IMR-90 (cell line): ENCODE results near the gene CTDP1. TPM values are rescaled to one million over a fixed set of nuclear protein-coding genes. Genes with fewer than 3 reads are reported as not detected.
A peak's percentile ranks its signal among the peaks of the same experiment; 100 is the strongest.

Experiments used
- ATAC-seq: fragments of 200-7000 bp; cut with Tn5 transposase; 2 replicates; pipeline ENCODE4 v1.9.1; 2020; ENCODE audit warnings: low read depth, mild to moderate bottlenecking, moderate library complexity
- BruUV-seq: library from RNA; stranded (reverse); fragments of 400-500 nt; replicated peaks from 2 replicates; lab custom pipeline; 2021; lab: Mats Ljungman, UMichigan
- CTCF ChIA-PET: fragments of 300-600 bp; formaldehyde crosslinking; extraction: SDS; loops from one replicate; lab custom pipeline; 2021; ENCODE audit warnings: antibody characterized with exemption; lab: Yijun Ruan, JAX
- POLR2A ChIA-PET: fragments of 300-600 bp; sonication (Branson Sonifier 250); formaldehyde crosslinking; loops from one replicate; lab custom pipeline; 2022; ENCODE audit warnings: antibody characterized with exemption; ENCODE audit not compliant: unreplicated experiment; lab: Charles Lee
- DNase-seq: peaks from one replicate; pipeline ENCODE4 v3.0.0; 2013
- H2AFZ ChIP-seq: replicated peaks from 2 replicates; pipeline ENCODE3; 2013; ENCODE audit warnings: low read length, mild to moderate bottlenecking; ENCODE audit not compliant: poor library complexity
- H2AK5ac ChIP-seq: 2 replicates; pipeline ENCODE4 v1.6.1; 2013; ENCODE audit warnings: low read depth, low read length, inconsistent platforms
- H2AK9ac ChIP-seq: replicated peaks from 2 replicates; pipeline ENCODE3; 2013; ENCODE audit warnings: mild to moderate bottlenecking, low read depth, low read length, moderate library complexity; ENCODE audit not compliant: poor library complexity
- H2BK120ac ChIP-seq: 2 replicates; pipeline ENCODE4 v1.6.1; 2013; ENCODE audit warnings: low read depth, low read length, inconsistent platforms
- H2BK15ac ChIP-seq: 3 replicates; pipeline ENCODE4 v1.6.1; 2013; ENCODE audit warnings: low read depth, low read length, inconsistent platforms
- H2BK20ac ChIP-seq: 2 replicates; pipeline ENCODE4 v1.6.1; 2013; ENCODE audit warnings: low read depth, mild to moderate bottlenecking, inconsistent platforms, low read length, moderate library complexity
- H2BK5ac ChIP-seq: 2 replicates; pipeline ENCODE4 v1.6.1; 2013; ENCODE audit warnings: mild to moderate bottlenecking, low read depth, low read length, inconsistent platforms; ENCODE audit not compliant: poor library complexity, severe bottlenecking
- H3K14ac ChIP-seq: replicated peaks from 2 replicates; pipeline ENCODE4 v1.6.1; 2013; ENCODE audit warnings: low read depth, low read length, inconsistent platforms
- H3K18ac ChIP-seq: 2 replicates; pipeline ENCODE4 v1.6.1; 2013; ENCODE audit warnings: low read depth, low read length, control low read depth
- H3K23ac ChIP-seq: 2 replicates; pipeline ENCODE4 v1.6.1; 2013; ENCODE audit warnings: low read depth, low read length, inconsistent platforms
- H3K27ac ChIP-seq: 2 replicates; pipeline ENCODE4 v1.5.1; 2013; ENCODE audit warnings: mild to moderate bottlenecking, control low read depth, low read length; ENCODE audit not compliant: insufficient read depth
- H3K27me3 ChIP-seq: 2 replicates; pipeline ENCODE4 v1.6.1; 2013; ENCODE audit warnings: low read length; ENCODE audit not compliant: control insufficient read depth, insufficient read depth
- H3K36me3 ChIP-seq: 2 replicates; pipeline ENCODE4 v1.6.1; 2013; ENCODE audit warnings: low read length, mixed read lengths; ENCODE audit not compliant: control insufficient read depth, insufficient read depth
- H3K4ac ChIP-seq: 2 replicates; pipeline ENCODE4 v1.6.1; 2013; ENCODE audit warnings: low read depth, low read length, inconsistent platforms
- H3K4me1 ChIP-seq: 2 replicates; pipeline ENCODE4 v1.6.1; 2013; ENCODE audit warnings: low read length, mixed read lengths; ENCODE audit not compliant: control insufficient read depth, insufficient read depth
- H3K4me2 ChIP-seq: 2 replicates; pipeline ENCODE4 v1.6.1; 2013; ENCODE audit warnings: low read depth, mild to moderate bottlenecking, control low read depth, low read length, moderate library complexity
- H3K4me3 ChIP-seq: 2 replicates; pipeline ENCODE4 v1.5.1; 2013; ENCODE audit warnings: low read depth, mild to moderate bottlenecking, control low read depth, low read length, moderate library complexity; ENCODE audit not compliant: insufficient read depth
- H3K56ac ChIP-seq: 2 replicates; pipeline ENCODE4 v1.6.1; 2013; ENCODE audit warnings: low read length, inconsistent platforms; ENCODE audit not compliant: insufficient read depth; ENCODE audit errors: extremely low read depth
- H3K79me1 ChIP-seq, 2 experiments: 2 replicates each; pipeline ENCODE4 v1.6.1; 2013; ENCODE audit warnings: low read length in 2 of 2, inconsistent platforms in 1 of 2, low read depth in 1 of 2
- H3K9ac ChIP-seq: 2 replicates; pipeline ENCODE4 v1.6.1; 2013; ENCODE audit warnings: low read depth, low read length, control low read depth
- H3K9me1 ChIP-seq: 2 replicates; pipeline ENCODE4 v1.6.1; 2013; ENCODE audit warnings: low read length, inconsistent platforms; ENCODE audit not compliant: insufficient read depth
- H3K9me3 ChIP-seq: 2 replicates; pipeline ENCODE4 v1.6.1; 2013; ENCODE audit warnings: low read length; ENCODE audit not compliant: control insufficient read depth, insufficient read depth
- H4K20me1 ChIP-seq: 2 replicates; pipeline ENCODE4 v1.6.1; 2013; ENCODE audit warnings: low read length, inconsistent platforms; ENCODE audit not compliant: insufficient read depth
- H4K5ac ChIP-seq: 2 replicates; pipeline ENCODE4 v1.6.1; 2013; ENCODE audit warnings: mild to moderate bottlenecking, low read depth, low read length, control low read depth
- H4K8ac ChIP-seq, 2 experiments: 2 replicates each; pipeline ENCODE4 v1.6.1; 2013; ENCODE audit warnings: low read depth in 2 of 2, low read length in 2 of 2, control low read depth in 1 of 2, inconsistent platforms in 1 of 2
- H4K91ac ChIP-seq: 2 replicates; pipeline ENCODE4 v1.6.1; 2013; ENCODE audit warnings: low read depth, low read length, inconsistent platforms; ENCODE audit not compliant: insufficient read depth
- CHD1 ChIP-seq: IDR thresholded peaks from 2 replicates; pipeline ENCODE4 v1.6.1; 2012; ENCODE audit warnings: low read depth, low read length, improper control_type of control experiment
- MAFK ChIP-seq: IDR thresholded peaks from 2 replicates; pipeline ENCODE4 v1.6.1; 2012; ENCODE audit warnings: low read depth, low read length, improper control_type of control experiment
- MAZ ChIP-seq: IDR thresholded peaks from 2 replicates; pipeline ENCODE4 v1.6.1; 2012; ENCODE audit warnings: low read depth, mild to moderate bottlenecking, low read length, improper control_type of control experiment, moderate library complexity, borderline replicate concordance
- MXI1 ChIP-seq: IDR thresholded peaks from 2 replicates; pipeline ENCODE4 v1.6.1; 2012; ENCODE audit warnings: low read depth, mild to moderate bottlenecking, low read length, moderate library complexity, borderline replicate concordance
- NFE2L2 ChIP-seq: fragments of 150-350 bp; IDR thresholded peaks from 2 replicates; pipeline ENCODE4 v1.6.1; 2016; ENCODE audit warnings: low read depth, mild to moderate bottlenecking, low read length
- RAD21 ChIP-seq: IDR thresholded peaks from 2 replicates; pipeline ENCODE4 v1.6.1; 2012; ENCODE audit warnings: low read length, improper control_type of control experiment
- RCOR1 ChIP-seq: IDR thresholded peaks from 2 replicates; pipeline ENCODE4 v1.6.1; 2012; ENCODE audit warnings: mild to moderate bottlenecking, low read length, improper control_type of control experiment; ENCODE audit not compliant: insufficient replicate concordance
- USF2 ChIP-seq: fragments of 150-350 bp; IDR thresholded peaks from 2 replicates; pipeline ENCODE4 v1.6.1; 2017; ENCODE audit warnings: mild to moderate bottlenecking, antibody characterized with exemption, low read length, low read depth
- WGBS, 2 experiments: methylation state at CpG; one replicate each; pipeline versions ENCODE4 v1.1.5 to v1.1.7; 2013; ENCODE audit warnings: missing lambda C conversion rate in 2 of 2; ENCODE audit not compliant: insufficient read length in 1 of 2; ENCODE audit errors: extremely low coverage in 2 of 2; 5-methylcytosine and 5-hydroxymethylcytosine counted together
- dilution Hi-C: fragments of 300-500 bp; cut with HindIII; formaldehyde crosslinking; loops from one replicate; pipeline ENCODE4 v1.14.3; 2018; ENCODE audit warnings: low sequenced_read_pairs; ENCODE audit not compliant: unreplicated experiment
- in situ Hi-C: fragments of 300-500 bp; cut with MboI; formaldehyde crosslinking; loops from 3 replicates; pipeline ENCODE4 v1.14.3; 2019; ENCODE audit warnings: low sequenced_read_pairs, inconsistent platforms, mixed read lengths
- intact Hi-C: fragments of 100-400 bp; cut with micrococcal nuclease; formaldehyde crosslinking; loops from 2 replicates; pipeline ENCODE4 v1.10.0; 2022
- polyA plus RNA-seq, 3 experiments: library from polyadenylated mRNA; depleted of rRNA; stranded (reverse); fragments of >200 nt; gene quantifications; 2 replicates each; pipeline ENCODE4 v1.2.3, GENCODE V29; 2012; ENCODE audit warnings: low replicate concordance in 1 of 3
- total RNA-seq: library from RNA; depleted of rRNA; stranded (reverse); fragments of >200 nt; gene quantifications from 2 replicates; pipeline ENCODE4 v1.2.3, GENCODE V29; 2012
- TF ChIP-seq, protein P1 (sequence below): conservative IDR thresholded peaks from 2 replicates; pipeline ENCODE4 v1.5.1; 2012; ENCODE audit warnings: mild to moderate bottlenecking, low read depth, low read length, improper control_type of control experiment
- TF ChIP-seq, protein P2 (sequence below): fragments of 150-350 bp; IDR thresholded peaks from 2 replicates; pipeline ENCODE4 v1.6.1; 2016; ENCODE audit warnings: low read depth, mild to moderate bottlenecking, low read length, moderate library complexity, borderline replicate concordance

The CTDP1 gene
- total and polyA plus RNA-seq, 2 of the 4 experiments (the other 2 are of a cell fraction), result 13.4 to 17.6 TPM

DNA sequence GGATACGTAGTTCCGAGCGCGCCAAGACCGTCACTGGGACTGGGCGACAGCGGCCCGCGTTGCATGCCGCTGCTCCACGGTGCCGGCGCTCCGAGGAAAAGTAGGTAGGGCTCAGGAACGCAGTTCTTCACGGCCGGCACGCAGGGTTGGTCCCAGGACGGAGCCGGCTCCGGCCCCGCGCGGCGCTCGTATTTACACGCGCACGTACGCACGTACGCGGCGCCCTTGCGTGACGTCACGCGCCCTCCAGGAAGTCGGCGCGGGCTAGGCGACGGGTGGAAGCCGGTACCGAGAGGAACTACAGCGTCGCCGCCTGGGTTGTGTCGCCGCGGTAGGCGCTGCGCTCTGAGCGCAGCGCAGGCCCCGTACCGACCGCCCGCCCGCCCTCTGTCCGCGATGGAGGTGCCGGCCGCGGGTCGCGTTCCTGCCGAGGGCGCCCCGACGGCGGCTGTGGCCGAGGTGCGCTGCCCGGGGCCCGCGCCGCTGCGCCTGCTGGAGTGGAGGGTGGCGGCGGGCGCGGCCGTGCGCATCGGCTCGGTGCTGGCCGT, at the start of gene CTDP1 (continued):
- TF ChIP-seq, protein P1, sequence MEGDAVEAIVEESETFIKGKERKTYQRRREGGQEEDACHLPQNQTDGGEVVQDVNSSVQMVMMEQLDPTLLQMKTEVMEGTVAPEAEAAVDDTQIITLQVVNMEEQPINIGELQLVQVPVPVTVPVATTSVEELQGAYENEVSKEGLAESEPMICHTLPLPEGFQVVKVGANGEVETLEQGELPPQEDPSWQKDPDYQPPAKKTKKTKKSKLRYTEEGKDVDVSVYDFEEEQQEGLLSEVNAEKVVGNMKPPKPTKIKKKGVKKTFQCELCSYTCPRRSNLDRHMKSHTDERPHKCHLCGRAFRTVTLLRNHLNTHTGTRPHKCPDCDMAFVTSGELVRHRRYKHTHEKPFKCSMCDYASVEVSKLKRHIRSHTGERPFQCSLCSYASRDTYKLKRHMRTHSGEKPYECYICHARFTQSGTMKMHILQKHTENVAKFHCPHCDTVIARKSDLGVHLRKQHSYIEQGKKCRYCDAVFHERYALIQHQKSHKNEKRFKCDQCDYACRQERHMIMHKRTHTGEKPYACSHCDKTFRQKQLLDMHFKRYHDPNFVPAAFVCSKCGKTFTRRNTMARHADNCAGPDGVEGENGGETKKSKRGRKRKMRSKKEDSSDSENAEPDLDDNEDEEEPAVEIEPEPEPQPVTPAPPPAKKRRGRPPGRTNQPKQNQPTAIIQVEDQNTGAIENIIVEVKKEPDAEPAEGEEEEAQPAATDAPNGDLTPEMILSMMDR, result no peak

GRCh38 chr18:79630281-79631095, 49.1 kb upstream of the CTDP1 start:
- H3K4me3 ChIP-seq, result no peak overlapping the region
- POLR2A ChIA-PET, result no interaction called here
- dilution Hi-C loops, result no loop called here
- no peak for TF ChIP-seq NFE2L2
- TF ChIP-seq RAD21, result no peak
- no peak for TF ChIP-seq MAFK
- no peak for TF ChIP-seq USF2
- no peak for TF ChIP-seq MXI1
- TF ChIP-seq, protein P2, sequence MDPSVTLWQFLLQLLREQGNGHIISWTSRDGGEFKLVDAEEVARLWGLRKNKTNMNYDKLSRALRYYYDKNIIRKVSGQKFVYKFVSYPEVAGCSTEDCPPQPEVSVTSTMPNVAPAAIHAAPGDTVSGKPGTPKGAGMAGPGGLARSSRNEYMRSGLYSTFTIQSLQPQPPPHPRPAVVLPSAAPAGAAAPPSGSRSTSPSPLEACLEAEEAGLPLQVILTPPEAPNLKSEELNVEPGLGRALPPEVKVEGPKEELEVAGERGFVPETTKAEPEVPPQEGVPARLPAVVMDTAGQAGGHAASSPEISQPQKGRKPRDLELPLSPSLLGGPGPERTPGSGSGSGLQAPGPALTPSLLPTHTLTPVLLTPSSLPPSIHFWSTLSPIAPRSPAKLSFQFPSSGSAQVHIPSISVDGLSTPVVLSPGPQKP, result no peak
- no peak for TF ChIP-seq CHD1
- no peak for TF ChIP-seq MAZ
- no peak for TF ChIP-seq RCOR1

More at GRCh38 chr18:79630281-79631095, 49.1 kb upstream of the CTDP1 start:
- H3K4me2 ChIP-seq, result no peak overlapping the region
- no peak overlapping the region for H3K27ac ChIP-seq
- no peak overlapping the region for H2BK15ac ChIP-seq
- no peak overlapping the region for H3K18ac ChIP-seq
- H3K56ac ChIP-seq, result no peak overlapping the region
- in situ Hi-C loops (no loop called here), intact Hi-C loops (no loop called here)
- H2AFZ ChIP-seq, result peak overlapping the region; percentile 41
- 88% methylated on average over 28 of the region's 36 CpGs; no CpG with 5 or more reads in 1 of the 2 experiments for WGBS, 2 experiments
- no peak overlapping the region for H2BK120ac ChIP-seq
- no peak overlapping the region for H4K8ac ChIP-seq
- no peaks in the 10 kb centered on the region for H3K4me1 ChIP-seq
- no peak overlapping the region for H3K4ac ChIP-seq
- H2BK5ac ChIP-seq, result no peak overlapping the region
- no peaks in the 10 kb centered on the region for H3K36me3 ChIP-seq
- H4K20me1 ChIP-seq, result no peaks in the 10 kb centered on the region
- no peak overlapping the region for H4K91ac ChIP-seq
- CTCF ChIA-PET, result no interaction called here
- H3K9me3 ChIP-seq, result no peaks in the 10 kb centered on the region
- no peak overlapping the region for H3K14ac ChIP-seq
- H3K9ac ChIP-seq, result no peak overlapping the region
- no peak for ATAC-seq
- H3K79me1 ChIP-seq, result no peaks in the 10 kb centered on the region
- H2BK20ac ChIP-seq, result no peak overlapping the region
- DNase-seq, result no peak
- H3K9me1 ChIP-seq, result no peaks in the 10 kb centered on the region
- H3K27me3 ChIP-seq, result peaks cover 35% of the 10 kb centered on the region
- no peak overlapping the region for H2AK5ac ChIP-seq
- H3K23ac ChIP-seq, result no peak overlapping the region
- no peak overlapping the region for H4K5ac ChIP-seq
- no peak overlapping the region for H2AK9ac ChIP-seq
- no TSS peak for BruUV-seq
